GM21576 (cell line): ENCODE results near the gene RAB31.
"Not testable (repeated sequence)": the region's sequence is repeated elsewhere in the genome, so short reads cannot be mapped to it uniquely, and the experiment has no call there.

Experiments
- ATAC-seq: cut with Tn5 transposase; IDR thresholded peaks from one replicate; pipeline ENCODE4 v1.9.1; 2021; ENCODE audit warnings: mild to moderate bottlenecking, moderate library complexity; ENCODE audit not compliant: unreplicated experiment

The RAB31 gene

GRCh38 chr18:9901377-9901776, 193.3 kb downstream of the RAB31 start:
- no peak for ATAC-seq

DNA sequence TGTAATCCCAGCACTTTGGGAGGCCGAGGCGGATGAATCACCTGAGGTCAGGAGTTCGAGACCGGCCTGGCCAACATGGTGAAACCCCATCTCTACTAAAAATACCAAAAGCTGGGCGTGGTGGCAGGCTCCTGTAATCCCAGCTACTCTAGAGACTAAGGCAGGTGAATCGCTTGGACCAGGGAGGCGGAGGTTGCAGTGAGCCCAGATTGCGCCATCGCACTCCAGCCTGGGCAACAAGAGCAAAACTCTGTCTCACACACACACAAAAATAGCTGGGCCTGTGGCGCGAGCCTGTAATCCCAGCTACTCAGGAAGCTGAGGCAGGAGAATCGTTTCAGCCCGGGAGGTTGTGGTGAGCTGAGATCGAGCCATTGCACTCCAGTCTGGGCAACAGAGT, 194.2 kb downstream of the RAB31 start:
- ATAC-seq, result not testable (repeated sequence)

DNA sequence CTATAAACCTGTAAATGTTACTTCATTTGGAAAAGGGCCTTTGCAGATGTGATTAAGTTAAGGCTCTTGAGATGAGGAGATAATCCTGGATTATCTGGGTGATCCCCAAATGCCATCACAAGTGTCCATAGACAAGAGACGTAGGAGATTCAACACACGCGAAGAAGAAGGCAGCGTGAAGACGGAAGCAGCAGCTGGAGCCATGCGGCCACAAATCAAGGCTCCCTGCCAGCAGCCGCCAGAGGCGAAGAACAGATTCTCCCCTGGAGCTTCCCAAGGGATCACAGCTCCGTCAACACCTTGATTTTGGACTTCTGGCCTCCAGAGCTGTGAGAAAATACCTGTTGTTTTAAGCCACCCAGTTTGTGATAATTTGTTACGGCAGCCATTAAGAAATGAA, 194.7 kb downstream of the RAB31 start:
- no peak for ATAC-seq

DNA sequence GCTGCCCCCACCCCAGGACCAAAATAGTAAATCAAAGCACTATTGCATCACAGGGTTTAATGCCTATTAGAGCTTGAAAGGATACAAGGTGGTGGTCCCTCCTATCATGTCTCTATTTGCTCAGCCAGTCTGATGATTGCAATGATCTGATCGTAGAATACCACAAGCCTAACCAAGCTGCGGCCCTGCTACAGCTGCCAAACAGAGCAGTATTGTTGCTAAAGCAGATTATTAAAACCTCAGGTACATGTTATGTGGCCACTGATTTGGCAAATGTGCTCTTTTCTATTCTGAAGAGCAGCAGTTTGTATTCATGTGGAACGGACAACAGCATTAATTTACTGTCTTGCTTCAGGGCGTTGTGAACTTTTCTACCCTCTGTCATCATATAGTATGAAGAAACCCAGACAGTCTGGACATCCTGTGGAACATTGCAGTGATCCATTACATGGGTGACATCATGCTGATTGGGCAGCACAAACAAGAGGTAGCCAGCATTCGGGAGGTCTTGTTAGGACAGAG, 197.4 kb downstream of the RAB31 start:
- no peak for ATAC-seq

GRCh38 chr18:9906481-9906880, 198.4 kb downstream of the RAB31 start:
- no peak for ATAC-seq

- ATAC-seq, result no peak
Observed at GRCh38 chr18:9907867-9908266, 199.8 kb downstream of the RAB31 start.

GRCh38 chr18:9910071-9910470, 202.0 kb downstream of the RAB31 start:
- no peak for ATAC-seq

GRCh38 chr18:9910661-9911060, 202.6 kb downstream of the RAB31 start:
- no peak for ATAC-seq

DNA sequence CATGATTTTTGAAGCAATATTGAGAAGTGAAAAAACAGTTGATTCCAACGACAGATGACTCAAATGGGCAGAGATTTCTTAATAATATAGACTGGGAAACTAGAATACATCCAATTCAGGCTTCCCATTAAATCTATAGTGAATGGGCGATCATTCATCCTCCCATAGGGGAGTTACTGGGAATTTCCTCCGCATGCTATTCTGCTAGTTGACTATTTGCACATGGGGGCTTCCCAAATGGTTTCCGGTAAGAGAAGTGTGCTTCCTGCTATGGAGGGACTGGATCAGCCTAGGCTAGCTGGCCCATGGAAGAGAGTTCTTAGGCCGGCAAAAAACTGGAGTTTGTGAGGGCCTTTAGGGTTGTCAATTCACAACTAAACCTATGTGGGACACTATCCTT, 203.1 kb downstream of the RAB31 start:
- ATAC-seq, result no peak
